ENCODE data around the gene ACSF2. TPM values are rescaled to one million over a fixed set of nuclear protein-coding genes. Genes with fewer than 3 reads are reported as not detected.

Gene ACSF2
- total RNA-seq, 4 donors from 2014 or later: 97.3 to 193 (median 143) TPM

GRCh38 chr17:50381920-50382319 is 44.1 kb upstream of the ACSF2 start:
- Histone ChIP-seq H3K36me3 (peaks cover 55 to 60% of the 10 kb centered on the region in 2 donors), H3K4me3 (replicated peaks in 1 of 3) (no peak overlapping the region)
- WGBS, 2 donors: 69 to 79% methylated on average over 3 of the region's 3 CpGs

GRCh38 chr17:50382931-50383330 is 43.1 kb upstream of the ACSF2 start:
- Histone ChIP-seq H3K4me1 (no peaks in the 10 kb centered on the region), H3K36me3 (peaks cover 65 to 70% of the 10 kb centered on the region in 2 donors), H3K27ac (no peak overlapping the region), H3K27me3 (no peaks in the 10 kb centered on the region), H3K4me3 (replicated peaks in 1 of 3) (no peak overlapping the region), H3K9me3 (no peaks in the 10 kb centered on the region)
- 86 to 92% methylated on average over 2 to 12 of the region's 12 CpGs for WGBS, 2 donors
- TF ChIP-seq CTCF (IDR thresholded peaks at IDR 0.05) (no peak), POLR2A (IDR thresholded peaks at IDR 0.05) (no peak)
- no peak for DNase-seq
- intact Hi-C loops (cut with DNase I): no loop called here

More at GRCh38 chr17:50381920-50382319, 44.1 kb upstream of the ACSF2 start:
- TF ChIP-seq CTCF (IDR thresholded peaks at IDR 0.05) (no peak), POLR2A (IDR thresholded peaks at IDR 0.05) (no peak)
- H3K27me3 ChIP-seq: no peaks in the 10 kb centered on the region
- no peaks in the 10 kb centered on the region for H3K4me1 ChIP-seq
- no peaks in the 10 kb centered on the region for H3K9me3 ChIP-seq
- intact Hi-C loops (cut with DNase I): no loop called here
- no peak overlapping the region for H3K27ac ChIP-seq
- no peak for DNase-seq

GRCh38 chr17:50386510-50386909 is 39.5 kb upstream of the ACSF2 start:
- no peaks in the 10 kb centered on the region for H3K4me1 ChIP-seq
- intact Hi-C loops (cut with DNase I): no loop called here
- WGBS, 2 donors: 71 to 84% methylated on average over 3 of the region's 3 CpGs
- no peaks in the 10 kb centered on the region for H3K27me3 ChIP-seq
- H3K9me3 ChIP-seq: no peaks in the 10 kb centered on the region
- DNase-seq: no peak
- peaks cover 79 to 97% of the 10 kb centered on the region in 2 donors for H3K36me3 ChIP-seq
- no peak overlapping the region for H3K27ac ChIP-seq
- no peak for TF ChIP-seq CTCF (IDR thresholded peaks at IDR 0.05)
- no peak for TF ChIP-seq POLR2A (IDR thresholded peaks at IDR 0.05)
- no peak overlapping the region for H3K4me3 ChIP-seq (replicated peaks in 1 of 3)

- no peak for DNase-seq
- Histone ChIP-seq H3K36me3 (peaks cover 80 to 97% of the 10 kb centered on the region in 2 donors), H3K4me1 (no peaks in the 10 kb centered on the region), H3K27ac (no peak overlapping the region), H3K27me3 (no peaks in the 10 kb centered on the region), H3K4me3 (replicated peaks in 1 of 3) (no peak overlapping the region), H3K9me3 (no peaks in the 10 kb centered on the region)
- TF ChIP-seq POLR2A (IDR thresholded peaks at IDR 0.05) (no peak), CTCF (IDR thresholded peaks at IDR 0.05) (no peak)
- 96 to 100% methylated on average over 3 of the region's 3 CpGs for WGBS, 2 donors
- intact Hi-C loops (cut with DNase I): no loop called here
These were observed 37.3 kb upstream of the ACSF2 start for GRCh38 chr17:50388728-50389127.

GRCh38 chr17:50389534-50389933 is 36.5 kb upstream of the ACSF2 start:
- 98 to 99% methylated on average over 6 of the region's 6 CpGs for WGBS, 2 donors
- no peak for DNase-seq
- Histone ChIP-seq H3K36me3 (peaks cover 79 to 97% of the 10 kb centered on the region in 2 donors), H3K9me3 (no peaks in the 10 kb centered on the region), H3K4me3 (replicated peaks in 1 of 3) (no peak overlapping the region), H3K27me3 (no peaks in the 10 kb centered on the region), H3K4me1 (no peaks in the 10 kb centered on the region), H3K27ac (no peak overlapping the region)
- intact Hi-C loops (cut with DNase I): no loop called here
- no peak for TF ChIP-seq CTCF (IDR thresholded peaks at IDR 0.05)
- TF ChIP-seq POLR2A (IDR thresholded peaks at IDR 0.05): no peak

Measured in thyroid gland (tissue), 4 donors.